WTC11 (cell line): ENCODE measurements around the gene CPT2. TPM values are rescaled to one million over a fixed set of nuclear protein-coding genes. Genes with fewer than 3 reads are reported as not detected.

Experiments
- ATAC-seq: fragments of 200-7000 bp; cut with Tn5 transposase; 2 replicates; pipeline ENCODE4 v1.10.0; 2021; ENCODE audit warnings: mild to moderate bottlenecking, moderate library complexity
- CTCF ChIA-PET: fragments of 300-600 bp; sonication (Branson Sonifier 250); formaldehyde crosslinking; loops from one replicate; lab custom pipeline; 2021; ENCODE audit warnings: antibody characterized with exemption; lab: Charles Lee
- POLR2A ChIA-PET: fragments of 350-600 bp; sonication (Branson Sonifier 250); formaldehyde crosslinking; loops from one replicate; lab custom pipeline; 2021; ENCODE audit warnings: antibody characterized with exemption; lab: Charles Lee
- DNase-seq: peaks from one replicate; pipeline ENCODE4 v3.0.0; 2021; ENCODE audit warnings: low spot score
- H3K27ac Mint-ChIP-seq: 2 replicates; pipeline ENCODE4 v1.8.0; 2021; ENCODE audit warnings: mixed read lengths
- H3K27me3 Mint-ChIP-seq: 2 replicates; pipeline ENCODE4 v1.8.0; 2021; ENCODE audit warnings: low read depth, mild to moderate bottlenecking, moderate library complexity, mixed read lengths
- H3K36me3 Mint-ChIP-seq: 2 replicates; pipeline ENCODE4 v1.8.0; 2021; ENCODE audit warnings: mixed read lengths
- H3K4me1 Mint-ChIP-seq: 2 replicates; pipeline ENCODE4 v1.8.0; 2022; ENCODE audit warnings: mixed read lengths
- H3K4me3 Mint-ChIP-seq: 2 replicates; pipeline ENCODE4 v1.8.0; 2021; ENCODE audit warnings: mild to moderate bottlenecking, moderate library complexity, mixed read lengths
- H3K9me3 Mint-ChIP-seq: 2 replicates; pipeline ENCODE4 v1.8.0; 2021; ENCODE audit warnings: mixed read lengths
- CDX4 ChIP-seq: fragments of 250-450 bp; sonication (Bioruptor Pico); IDR thresholded peaks from 2 replicates; pipeline ENCODE4 v1.9.0; 2021; ENCODE audit warnings: moderate library complexity, mild to moderate bottlenecking, inconsistent platforms, borderline replicate concordance
- ERG ChIP-seq: fragments of 250-450 bp; sonication (Bioruptor Pico); IDR thresholded peaks from 2 replicates; pipeline ENCODE4 v1.8.0; 2021; ENCODE audit warnings: mild to moderate bottlenecking
- ETV6 ChIP-seq: sonication (generic); formaldehyde crosslinking; IDR thresholded peaks from 2 replicates; pipeline ENCODE4 v1.8.1; 2022; ENCODE audit warnings: mild to moderate bottlenecking, missing genetic modification reagents
- FOXK1 ChIP-seq: sonication (generic); formaldehyde crosslinking; IDR thresholded peaks from 2 replicates; pipeline ENCODE4 v1.8.0; 2022; ENCODE audit warnings: mild to moderate bottlenecking, moderate library complexity, missing genetic modification reagents
- GABPB1 ChIP-seq: sonication (generic); formaldehyde crosslinking; IDR thresholded peaks from 2 replicates; pipeline ENCODE4 v1.8.1; 2023; ENCODE audit warnings: mild to moderate bottlenecking, missing genetic modification reagents
- GRHL2 ChIP-seq: fragments of 250-450 bp; sonication (Bioruptor Pico); IDR thresholded peaks from 2 replicates; pipeline ENCODE4 v1.8.0; 2022; ENCODE audit warnings: mild to moderate bottlenecking, moderate library complexity; ENCODE audit not compliant: insufficient replicate concordance, severe bottlenecking
- IRF2 ChIP-seq: sonication (generic); formaldehyde crosslinking; IDR thresholded peaks from 2 replicates; pipeline ENCODE4 v1.8.0; 2022; ENCODE audit warnings: low read depth, missing genetic modification reagents, borderline replicate concordance
- MYBL2 ChIP-seq: sonication (generic); formaldehyde crosslinking; IDR thresholded peaks from 2 replicates; pipeline ENCODE4 v1.8.1; 2023; ENCODE audit warnings: mild to moderate bottlenecking, moderate library complexity, missing genetic modification reagents
- NR3C1 ChIP-seq: sonication (generic); formaldehyde crosslinking; conservative IDR thresholded peaks from 2 replicates; pipeline ENCODE4 v1.8.1; 2023; ENCODE audit warnings: low read depth, mild to moderate bottlenecking, missing genetic modification reagents
- OVOL2 ChIP-seq: fragments of 250-450 bp; sonication (Bioruptor Pico); IDR thresholded peaks from 2 replicates; pipeline ENCODE4 v1.9.0; 2021; ENCODE audit warnings: mild to moderate bottlenecking, borderline replicate concordance
- PRDM15 ChIP-seq: sonication (generic); formaldehyde crosslinking; IDR thresholded peaks from 2 replicates; pipeline ENCODE4 v1.8.0; 2022; ENCODE audit warnings: missing genetic modification reagents
- PRRX2 ChIP-seq: fragments of 250-450 bp; sonication (Bioruptor Pico); IDR thresholded peaks from 2 replicates; pipeline ENCODE4 v1.8.0; 2021; ENCODE audit warnings: mild to moderate bottlenecking
- TEAD1 ChIP-seq: sonication (generic); formaldehyde crosslinking; IDR thresholded peaks from 2 replicates; pipeline ENCODE4 v1.8.0; 2022; ENCODE audit warnings: mild to moderate bottlenecking, missing genetic modification reagents
- USF2 ChIP-seq: sonication (generic); formaldehyde crosslinking; IDR thresholded peaks from 2 replicates; pipeline ENCODE4 v1.8.1; 2023; ENCODE audit warnings: mild to moderate bottlenecking, missing genetic modification reagents, moderate library complexity
- ZNF219 ChIP-seq: sonication (generic); formaldehyde crosslinking; IDR thresholded peaks from 2 replicates; pipeline ENCODE4 v1.8.0; 2023; ENCODE audit warnings: missing genetic modification reagents, mild to moderate bottlenecking, borderline replicate concordance
- ZNF232 ChIP-seq: sonication (generic); formaldehyde crosslinking; IDR thresholded peaks from 2 replicates; pipeline ENCODE4 v1.8.0; 2022; ENCODE audit warnings: mild to moderate bottlenecking, missing genetic modification reagents
- ZNF317 ChIP-seq: sonication (generic); formaldehyde crosslinking; IDR thresholded peaks from 2 replicates; pipeline ENCODE4 v1.8.1; 2023; ENCODE audit warnings: low read depth, mild to moderate bottlenecking, moderate library complexity, missing genetic modification reagents, borderline replicate concordance
- ZNF416 ChIP-seq: fragments of 250-450 bp; sonication (Bioruptor Pico); IDR thresholded peaks from 2 replicates; pipeline ENCODE4 v1.9.0; 2021; ENCODE audit warnings: mild to moderate bottlenecking, inconsistent platforms
- total RNA-seq: library from RNA; stranded (reverse); gene quantifications from 3 replicates; pipeline ENCODE4 v1.2.3, GENCODE V29; 2021

Gene CPT2
- total RNA-seq, 1 experiment from 2014 or later, result 33.7 TPM

DNA sequence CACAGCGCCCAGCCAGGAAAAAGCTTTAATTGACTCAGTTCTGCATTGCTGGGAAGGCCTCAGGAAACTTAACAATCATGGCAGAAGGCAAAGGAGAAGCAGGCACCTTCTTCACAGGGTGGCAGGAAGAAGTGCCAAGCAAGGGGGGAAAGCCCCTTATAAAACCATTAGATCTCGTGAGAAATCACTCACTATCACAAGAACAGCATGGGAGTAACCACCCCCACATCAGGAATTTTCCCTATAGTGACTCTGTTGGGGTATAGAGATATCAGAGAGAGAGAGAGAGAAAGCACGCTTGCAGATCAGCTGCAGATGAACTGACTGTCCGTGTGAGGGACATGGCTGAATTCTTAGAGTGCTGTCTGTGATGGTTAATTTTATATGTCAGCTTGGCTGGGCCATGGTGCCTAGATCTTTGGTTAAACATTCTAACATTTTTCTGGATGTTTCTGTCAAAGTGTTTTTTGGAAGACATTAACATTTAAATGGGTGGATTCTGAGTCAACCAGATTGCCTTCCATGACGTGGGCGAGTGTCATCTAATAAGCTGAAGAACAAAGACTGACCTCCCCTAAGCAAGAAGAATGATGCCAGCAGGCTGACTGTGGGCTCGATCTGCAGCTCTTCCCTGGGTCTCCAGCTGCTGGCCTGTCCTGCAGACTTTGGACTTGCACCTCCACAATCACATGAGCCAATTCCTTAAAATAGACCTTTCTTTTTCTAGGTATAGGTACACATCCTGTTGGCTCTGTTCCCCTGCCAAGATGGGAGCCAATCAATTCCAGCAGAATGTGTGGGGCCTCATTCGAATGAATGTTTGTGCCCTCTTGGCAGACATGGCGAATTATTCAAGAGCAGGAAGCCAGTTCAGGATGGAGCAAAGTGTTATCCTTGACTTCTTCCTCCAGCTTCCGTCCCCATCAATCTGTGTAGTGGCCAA is 21.4 kb upstream of the CPT2 start:
- DNase-seq (no peak), ATAC-seq (no peak)
- Mint-ChIP-seq H3K27me3 (peaks cover 11% of the 10 kb centered on the region; the same call in 1 of the 2 replicates), H3K4me3 (no peak overlapping the region), H3K36me3 (no peaks in the 10 kb centered on the region), H3K27ac (no peak overlapping the region), H3K4me1 (peaks cover 31% of the 10 kb centered on the region), H3K9me3 (no peaks in the 10 kb centered on the region)
- CTCF ChIA-PET, result interaction anchor here (1.1 kb wide), 1 partner anchor 11 kb away, joined by 3 read pairs; no protein-coding TSS in a partner anchor
- POLR2A ChIA-PET, result no interaction called here
- TF ChIP-seq IRF2, result no peak
- no peak for TF ChIP-seq NR3C1 (CRISPR knock-in tag)
- TF ChIP-seq ZNF232 (CRISPR knock-in tag), result no peak
- TF ChIP-seq FOXK1 (CRISPR knock-in tag), result no peak
- no peak for TF ChIP-seq GABPB1 (CRISPR knock-in tag)
- no peak for TF ChIP-seq PRDM15 (CRISPR knock-in tag)
- TF ChIP-seq PRRX2 (CRISPR knock-in tag), result no peak
- no peak for TF ChIP-seq OVOL2 (CRISPR knock-in tag)
- no peak for TF ChIP-seq TEAD1 (CRISPR knock-in tag)
- TF ChIP-seq ERG, result no peak
- TF ChIP-seq USF2, result no peak
- TF ChIP-seq ZNF416, result no peak
- no peak for TF ChIP-seq CDX4 (CRISPR knock-in tag)
- no peak for TF ChIP-seq GRHL2 (CRISPR knock-in tag)
- TF ChIP-seq MYBL2 (CRISPR knock-in tag), result no peak
- no peak for TF ChIP-seq ZNF219 (CRISPR knock-in tag)
- no peak for TF ChIP-seq ZNF317 (CRISPR knock-in tag)
- TF ChIP-seq ETV6, result no peak
